Subcutaneous preadipocyte (primary cell): ENCODE measurements around the gene TRMT6. TPM values are rescaled to one million over a fixed set of nuclear protein-coding genes. Genes with fewer than 3 reads are reported as not detected.

ENCODE experiments used
- small RNA-seq: library from RNA; depleted of rRNA; stranded (forward); fragments of <200 nt; gene quantifications from one replicate; pipeline ENCODE3, GENCODE V24; 2012
- total RNA-seq: library from RNA; depleted of rRNA; stranded (reverse); fragments of >200 nt; gene quantifications from 2 replicates; pipeline ENCODE4 v1.2.3, GENCODE V29; 2012

Gene TRMT6
- total RNA-seq: 7.3 and 14.9 TPM in 2 replicates

GRCh38 chr20:5950271-5951031, at the start of gene TRMT6, which contains the start of gene MCM8:
Gene TRMT6 (minus strand): TSS chr20:5950533. CDS start chr20:5950405, 128 bp downstream.
Gene MCM8 (plus strand): TSS chr20:5950652. CDS start chr20:5952016, 1,364 bp downstream.

Small RNAs within 50 kb of the gene (small RNA-seq; reads per million reads assigned to genes)
- gene RF00019: not detected
- gene RNU1-55P: 1.4 reads per million, percentile 71 among the genes with 10 or more reads in this experiment

Other genes with a start within 250 kb of the TRMT6 start
- gene SHLD1, start 200.1 kb downstream of the TRMT6 start, total RNA-seq: 0.73 and 1.4 TPM in 2 replicates
- not detected in 2 replicates for gene CHGB, start 39.0 kb downstream of the TRMT6 start, total RNA-seq
- gene MCM8, start 119 bp upstream of the TRMT6 start, total RNA-seq: 8.1 and 18.0 TPM in 2 replicates
- 45.9 and 46.7 TPM in 2 replicates for gene CRLS1, start 55.6 kb upstream of the TRMT6 start, total RNA-seq
- gene LRRN4, start 103.5 kb upstream of the TRMT6 start, total RNA-seq: not detected in 2 replicates
- gene FERMT1, start 172.5 kb upstream of the TRMT6 start, total RNA-seq: 17.2 and 17.3 TPM in 2 replicates